ENCODE results near the gene POLR3GL. TPM values are rescaled to one million over a fixed set of nuclear protein-coding genes. Genes with fewer than 3 reads are reported as not detected.
"Not testable (repeated sequence)": the region's sequence is repeated elsewhere in the genome, so short reads cannot be mapped to it uniquely, and the experiment has no call there.

POLR3GL gene
- total RNA-seq, 4 donors from 2014 or later, result 32.9 to 44.0 (median 37.6) TPM

- no peak overlapping the region for H3K4me3 ChIP-seq
- WGBS, 2 donors (ENCODE audit: low coverage in 1 of 2), result 68 to 81% methylated on average over 2 to 7 of the region's 7 CpGs
- H3K36me3 ChIP-seq, result no peaks in the 10 kb centered on the region
- TF ChIP-seq CTCF (IDR thresholded peaks at IDR 0.05), result no peak
- no peak for TF ChIP-seq EP300 (IDR thresholded peaks at IDR 0.05)
- no peak for TF ChIP-seq POLR2AphosphoS5 (IDR thresholded peaks at IDR 0.05)
- no peak for TF ChIP-seq POLR2A (IDR thresholded peaks at IDR 0.05)
- H3K4me1 ChIP-seq, result peaks cover 0 to 16% (median 8%) of the 10 kb centered on the region in 3 donors
- H3K9me3 ChIP-seq, result no peaks in the 10 kb centered on the region
- no peak for ATAC-seq
- peaks cover 53% of the 10 kb centered on the region for H3K27me3 ChIP-seq
- H3K27ac ChIP-seq, result no peak overlapping the region
These were observed 58.1 kb downstream of the POLR3GL start for GRCh38 chr1:146022403-146023127.

GRCh38 chr1:146025787-146026495, 61.5 kb downstream of the POLR3GL start:
- 77% methylated on average over 2 of the region's 2 CpGs; no CpG with 5 or more reads in 1 of the 2 donors for WGBS, 2 donors (ENCODE audit: low coverage in 1 of 2)
- H3K27ac ChIP-seq, H3K36me3 ChIP-seq, H3K9me3 ChIP-seq, H3K4me3 ChIP-seq, ATAC-seq: not testable (repeated sequence)
- Histone ChIP-seq H3K4me1 (peaks cover 0 to 12% (median 0%) of the 10 kb centered on the region in 3 donors), H3K27me3 (peaks cover 30% of the 10 kb centered on the region)

DNA sequence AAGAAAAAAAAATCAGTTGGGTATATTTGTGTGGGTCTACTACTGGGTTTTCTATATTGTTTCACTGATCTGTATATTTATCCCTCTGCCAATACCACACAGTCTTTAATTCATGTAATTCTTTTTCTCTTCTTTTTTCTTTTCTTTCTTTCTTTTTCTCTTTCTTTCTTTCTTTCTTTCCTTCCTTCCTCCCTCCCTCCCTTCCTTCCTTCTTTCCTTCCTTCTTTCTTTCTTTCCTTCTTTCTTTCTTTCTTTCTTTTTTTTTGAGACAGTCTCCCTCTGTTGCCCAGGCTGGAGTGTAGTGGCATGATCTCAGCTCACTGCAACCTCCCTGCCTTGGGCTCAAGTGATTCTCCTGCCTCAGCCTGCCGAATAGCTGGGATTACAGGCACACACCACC, 62.2 kb downstream of the POLR3GL start:
- not testable (repeated sequence) for H3K36me3 ChIP-seq, ATAC-seq, H3K27ac ChIP-seq, H3K4me3 ChIP-seq, H3K9me3 ChIP-seq, H3K4me1 ChIP-seq
- WGBS, 2 donors (ENCODE audit: low coverage in 1 of 2), result 67 to 71% methylated on average over 1 of the region's 1 CpG
- peaks cover 23% of the 10 kb centered on the region for H3K27me3 ChIP-seq

Other genes starting within 250 kb of the POLR3GL start
- gene CD160, start 245.2 kb upstream of the POLR3GL start, total RNA-seq, result 1 to 10 TPM in 1 of 4 donors, under 1 TPM in 1, not detected in 2; 0.23 to 1.0 TPM
- 10 to 100 TPM; 34.3 to 54.9 (median 39.9) TPM for gene RNF115, start 140.6 kb upstream of the POLR3GL start, total RNA-seq
- gene POLR3C, start 140.5 kb upstream of the POLR3GL start, total RNA-seq, result 10 to 100 TPM; 24.8 to 37.7 (median 29.9) TPM
- gene NUDT17, start 119.1 kb upstream of the POLR3GL start, total RNA-seq, result 1 to 10 TPM in 3 of 4 donors, under 1 TPM in 1; 0.40 to 3.5 (median 2.2) TPM
- 10 to 100 TPM; 14.0 to 26.0 (median 19.2) TPM for gene PIAS3, start 105.6 kb upstream of the POLR3GL start, total RNA-seq
- gene ANKRD35, start 78.8 kb upstream of the POLR3GL start, total RNA-seq, result 10 to 100 TPM in 1 of 4 donors, 1 to 10 TPM in 3; 5.2 to 13.7 (median 7.9) TPM
- 1 to 10 TPM; 4.9 to 7.1 (median 5.2) TPM for gene ITGA10, start 54.6 kb upstream of the POLR3GL start, total RNA-seq
- 10 to 100 TPM; 22.1 to 29.1 (median 28.1) TPM for gene PEX11B, start 46.0 kb upstream of the POLR3GL start, total RNA-seq
- 100 to 1,000 TPM in 3 of 4 donors, 10 to 100 TPM in 1; 75.7 to 135 (median 117) TPM for gene RBM8A, start 37.2 kb upstream of the POLR3GL start, total RNA-seq
- 10 to 100 TPM; 37.8 to 53.5 (median 45.3) TPM for gene LIX1L, start 6.7 kb upstream of the POLR3GL start, total RNA-seq
- 1 to 10 TPM in 1 of 4 donors, under 1 TPM in 2, not detected in 1; 0.62 to 1.9 (median 0.67) TPM for gene ANKRD34A, start 115 bp upstream of the POLR3GL start, total RNA-seq
- 1,000 to 10,000 TPM; 2,024 to 3,704 (median 2,348) TPM for gene TXNIP, start 31.9 kb downstream of the POLR3GL start, total RNA-seq
- under 1 TPM in 1 of 4 donors, not detected in 3; 0.77 TPM for gene HJV, start 57.0 kb downstream of the POLR3GL start, total RNA-seq
- 1 to 10 TPM in 3 of 4 donors, under 1 TPM in 1; 0.66 to 2.6 (median 1.7) TPM for gene NBPF10, start 180.1 kb downstream of the POLR3GL start, total RNA-seq

Data from gastroesophageal sphincter (tissue), 4 donors.